GM12872 (cell line): Measurements from ENCODE around the gene IMMP2L.

Experiments used
- CTCF ChIP-seq: IDR thresholded peaks from 3 replicates; pipeline ENCODE4 v1.5.1; 2011; ENCODE audit warnings: low read depth, mild to moderate bottlenecking, low read length, moderate library complexity; ENCODE audit not compliant: insufficient read depth

The IMMP2L gene

GRCh38 chr7:111256391-111256790 lies 305.9 kb downstream of the IMMP2L start:
- TF ChIP-seq CTCF = no peak

DNA sequence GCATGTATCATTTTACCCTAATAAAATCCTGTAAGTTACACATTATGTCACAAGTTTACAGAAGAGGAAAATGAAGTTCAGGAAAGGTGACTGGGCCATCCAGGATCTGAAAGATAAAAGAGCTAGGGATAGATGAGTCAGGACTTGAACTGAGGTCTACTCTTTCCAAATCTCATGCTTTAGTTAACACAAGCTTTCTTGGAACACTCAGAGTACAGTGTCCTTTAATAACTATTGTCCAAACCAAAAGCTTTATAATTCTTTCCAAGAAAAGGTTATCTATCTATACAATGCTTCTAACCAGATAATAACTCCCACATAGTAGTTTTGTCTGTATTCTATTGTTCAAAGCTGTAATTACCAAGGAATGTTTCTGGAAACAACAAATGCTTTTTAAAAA lies 306.7 kb downstream of the IMMP2L start:
- TF ChIP-seq CTCF = no peak

DNA sequence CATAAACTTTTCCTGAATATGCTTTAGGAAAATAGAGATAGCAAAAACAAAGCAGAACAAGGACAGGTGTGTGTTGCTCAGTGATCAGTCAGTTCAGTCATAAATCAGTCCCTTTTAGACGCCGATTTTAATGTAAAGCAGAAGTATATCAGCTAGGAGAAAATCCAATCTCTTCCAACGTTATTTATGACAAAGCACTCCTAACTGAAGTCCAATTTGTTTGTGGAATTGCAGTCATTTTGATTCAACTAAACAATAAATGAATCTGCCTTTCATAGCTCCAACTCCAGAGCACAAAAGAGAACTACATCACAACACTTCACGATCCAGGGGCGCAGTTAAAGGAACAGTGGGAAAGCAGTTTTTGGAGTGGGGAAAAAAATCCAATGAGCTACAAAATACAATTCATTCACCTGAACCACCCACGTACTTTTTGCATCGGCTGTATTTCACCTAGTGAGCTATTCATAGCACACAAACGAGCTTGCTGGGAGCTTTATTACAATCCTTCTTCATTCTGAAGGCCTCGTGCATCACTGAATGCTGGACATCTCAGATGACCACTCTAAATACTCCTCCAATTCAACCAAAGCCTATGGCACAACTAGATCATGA lies 320.0 kb downstream of the IMMP2L start:
- TF ChIP-seq CTCF = no peak

DNA sequence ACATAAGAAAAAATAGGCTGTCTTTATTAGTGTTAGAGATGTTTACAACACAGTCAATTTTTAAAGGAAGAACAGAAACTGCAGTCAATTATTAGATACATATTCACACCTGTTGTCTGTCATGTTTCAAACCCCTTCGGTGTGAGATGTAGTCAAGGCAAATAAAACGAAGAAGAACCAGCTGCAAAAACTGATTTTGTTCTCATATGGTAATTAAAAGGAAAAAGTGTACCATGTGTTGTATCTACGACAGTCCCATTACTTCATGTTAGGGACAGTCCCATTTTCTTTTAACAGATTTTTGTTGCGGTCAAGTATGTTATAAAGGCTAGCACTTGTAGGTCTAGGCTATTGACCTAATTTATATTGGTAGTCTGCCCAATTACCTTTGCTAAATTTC lies 321.9 kb downstream of the IMMP2L start:
- no peak for TF ChIP-seq CTCF

DNA sequence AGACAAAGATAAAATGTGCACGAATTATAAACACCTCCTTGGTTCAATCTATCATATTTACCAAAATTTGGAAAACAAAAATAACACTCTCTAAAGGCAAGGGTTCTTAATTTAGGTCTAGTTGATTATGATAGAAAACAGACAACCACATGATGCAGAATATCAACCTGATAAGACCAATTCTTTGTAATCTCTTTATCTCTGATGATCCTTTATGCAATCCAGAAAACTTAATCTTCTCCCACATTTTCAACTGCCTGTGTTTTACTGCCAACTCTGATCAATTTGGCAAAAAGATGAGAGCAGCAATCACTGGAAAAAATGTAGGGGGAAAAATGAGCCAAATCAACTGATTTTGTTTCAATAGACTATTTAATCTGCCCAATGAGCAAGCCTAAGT lies 322.9 kb downstream of the IMMP2L start:
- TF ChIP-seq CTCF = no peak

GRCh38 chr7:111238886-111239285 lies 323.4 kb downstream of the IMMP2L start:
- TF ChIP-seq CTCF = no peak

DNA sequence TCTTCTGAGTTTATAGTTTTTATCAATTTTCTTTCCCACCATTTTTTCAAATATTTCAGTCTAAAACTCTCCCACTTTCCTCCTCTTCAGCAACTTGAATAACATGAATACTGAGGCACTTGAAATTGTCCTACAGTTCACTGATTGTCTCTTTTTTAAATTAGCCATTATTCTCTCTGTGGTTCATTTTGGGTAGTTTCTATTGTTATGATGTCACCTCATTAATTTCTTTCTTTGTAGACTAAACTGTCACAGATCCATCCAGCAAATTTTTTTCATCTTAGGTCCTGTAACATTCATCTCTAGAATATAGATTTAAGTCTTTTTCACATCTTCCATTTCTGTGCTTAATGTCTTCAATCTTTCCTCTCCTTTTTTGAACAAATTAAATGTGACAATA lies 326.6 kb downstream of the IMMP2L start:
- no peak for TF ChIP-seq CTCF
